ENCODE results near the gene SIT1.
"Not testable (repeated sequence)": the region's sequence is repeated elsewhere in the genome, so short reads cannot be mapped to it uniquely, and the experiment has no call there.

Gene SIT1

GRCh38 chr9:35637427-35637955, 13.2 kb downstream of the SIT1 start:
- DNase-seq (ENCODE audit: low read depth), result not testable (repeated sequence)

- not testable (repeated sequence) for DNase-seq (ENCODE audit: low read depth)
These were observed 13.9 kb downstream of the SIT1 start for GRCh38 chr9:35636877-35637246.

- no peak for DNase-seq (ENCODE audit: low read depth)
These were observed 14.4 kb downstream of the SIT1 start for GRCh38 chr9:35636135-35636876.

GRCh38 chr9:35635730-35636129, 15.0 kb downstream of the SIT1 start:
- no peak for DNase-seq (ENCODE audit: low read depth)

GRCh38 chr9:35629597-35629996, 21.1 kb downstream of the SIT1 start:
- no peak for DNase-seq (ENCODE audit: low read depth)

GRCh38 chr9:35628389-35628991, 22.2 kb downstream of the SIT1 start:
- no peak for DNase-seq (ENCODE audit: low read depth)

- DNase-seq (ENCODE audit: low read depth), result no peak
These were observed 23.2 kb downstream of the SIT1 start for GRCh38 chr9:35627575-35627974.

GRCh38 chr9:35619800-35620158, 31.0 kb downstream of the SIT1 start:
- DNase-seq (ENCODE audit: low read depth), result no peak

- peak; percentile 29 for DNase-seq (ENCODE audit: low read depth)
These were observed 31.6 kb downstream of the SIT1 start for GRCh38 chr9:35618854-35619799.

GRCh38 chr9:35618325-35618727, 32.4 kb downstream of the SIT1 start, which contains the start of gene CD72:
TSS of gene CD72 (minus strand) at chr9:35618413. CDS start at chr9:35618303, 110 bp downstream.
- DNase-seq (ENCODE audit: low read depth), result no peak

- no peak for DNase-seq (ENCODE audit: low read depth)
These were observed 33.2 kb downstream of the SIT1 start for GRCh38 chr9:35617548-35617947.

- DNase-seq (ENCODE audit: low read depth), result peak; percentile 56
These were observed 33.9 kb downstream of the SIT1 start for GRCh38 chr9:35616681-35617459.

GRCh38 chr9:35615981-35616680, 34.6 kb downstream of the SIT1 start:
- DNase-seq (ENCODE audit: low read depth), result no peak

GRCh38 chr9:35612843-35613242, 37.9 kb downstream of the SIT1 start:
- no peak for DNase-seq (ENCODE audit: low read depth)

- DNase-seq (ENCODE audit: low read depth), result not testable (repeated sequence)
These were observed 38.7 kb downstream of the SIT1 start for GRCh38 chr9:35612066-35612465.

GRCh38 chr9:35611230-35611797, 39.4 kb downstream of the SIT1 start:
- peak; percentile 24 for DNase-seq (ENCODE audit: low read depth)

GRCh38 chr9:35609820-35610163, 40.9 kb downstream of the SIT1 start:
- no peak for DNase-seq (ENCODE audit: low read depth)

- no peak for DNase-seq (ENCODE audit: low read depth)
These were observed 41.5 kb downstream of the SIT1 start for GRCh38 chr9:35609001-35609819.

- no peak for DNase-seq (ENCODE audit: low read depth)
These were observed 42.5 kb downstream of the SIT1 start for GRCh38 chr9:35608221-35608620.

GRCh38 chr9:35606726-35607125, 44.0 kb downstream of the SIT1 start:
- DNase-seq (ENCODE audit: low read depth), result no peak

Data from stimulated activated CD8-positive, alpha-beta memory T cell treated with anti-CD3 and anti-CD28 coated beads, Interleukin-12 subunit alpha, Interleukin-12 subunit beta, amount 100 ng/mL, for 4 hours (primary cell).